NCI-H2196 (cell line): Measurements from ENCODE around the gene GRIN1.

Experiments
- DNase-seq: peaks from one replicate; lab custom pipeline; 2025; ENCODE audit not compliant: unreplicated experiment; lab: John Stamatoyannopoulos, UW

GRIN1 gene

GRCh38 chr9:137173796-137174664 is 35.1 kb downstream of the GRIN1 start:
- no peak for DNase-seq

DNA sequence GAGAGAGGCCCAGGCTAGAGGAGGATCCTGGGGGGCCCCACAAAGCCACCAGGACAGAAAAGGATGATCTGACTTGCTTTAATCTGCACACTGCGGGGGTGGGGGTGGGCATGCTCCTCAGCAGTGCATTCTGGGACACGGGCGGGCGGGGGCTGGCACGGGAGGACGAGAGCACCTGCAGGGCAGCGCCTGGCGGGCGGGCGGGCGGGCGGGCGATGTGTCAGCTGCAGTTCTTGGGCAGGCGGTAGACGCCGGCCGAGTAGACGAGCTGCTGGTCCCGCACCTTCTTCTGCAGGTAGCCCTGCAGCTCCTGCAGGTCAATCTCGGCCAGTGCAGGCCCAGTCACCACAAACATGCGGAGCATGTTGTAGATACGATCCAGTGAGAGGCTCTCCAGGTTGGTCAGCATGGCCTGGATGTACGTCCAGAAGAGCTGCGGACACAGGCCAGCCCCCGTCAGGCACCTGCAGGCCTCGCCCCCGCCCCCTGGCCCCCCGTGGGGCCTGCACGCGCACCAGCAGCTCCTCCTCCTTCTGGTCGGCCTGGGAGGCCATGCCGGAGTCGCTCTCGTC is 35.9 kb downstream of the GRIN1 start:
- no peak for DNase-seq

DNA sequence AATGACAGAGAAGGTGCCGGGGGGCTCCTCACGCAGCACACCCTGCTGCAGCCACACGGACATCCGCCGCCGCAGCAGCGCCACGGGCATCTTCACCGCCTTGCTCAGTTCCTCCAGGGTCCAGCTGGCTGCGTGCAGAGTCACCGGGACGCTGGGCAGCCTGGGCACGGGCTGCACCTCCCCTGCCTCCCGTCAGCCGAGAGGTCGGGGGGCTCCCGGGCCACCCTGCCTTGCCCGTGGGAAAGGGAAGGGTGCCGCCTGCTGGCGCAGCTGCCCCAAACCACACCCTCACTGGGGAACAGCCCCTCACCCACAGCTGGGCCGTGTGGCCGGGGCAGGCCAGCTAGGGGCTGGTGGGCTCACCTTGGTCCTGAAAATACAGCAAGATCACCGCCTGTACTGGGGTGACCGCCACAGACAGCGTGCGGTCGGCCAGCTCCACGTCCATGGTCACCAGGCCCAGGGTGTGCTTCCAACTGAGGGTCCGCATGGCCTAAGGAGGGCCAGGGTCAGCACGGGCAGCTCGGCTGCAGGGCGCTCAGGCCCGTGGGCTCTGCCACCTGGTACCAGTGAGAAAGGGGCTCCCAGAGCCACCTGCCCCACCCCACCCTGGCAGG is 36.5 kb downstream of the GRIN1 start:
- no peak for DNase-seq

DNA sequence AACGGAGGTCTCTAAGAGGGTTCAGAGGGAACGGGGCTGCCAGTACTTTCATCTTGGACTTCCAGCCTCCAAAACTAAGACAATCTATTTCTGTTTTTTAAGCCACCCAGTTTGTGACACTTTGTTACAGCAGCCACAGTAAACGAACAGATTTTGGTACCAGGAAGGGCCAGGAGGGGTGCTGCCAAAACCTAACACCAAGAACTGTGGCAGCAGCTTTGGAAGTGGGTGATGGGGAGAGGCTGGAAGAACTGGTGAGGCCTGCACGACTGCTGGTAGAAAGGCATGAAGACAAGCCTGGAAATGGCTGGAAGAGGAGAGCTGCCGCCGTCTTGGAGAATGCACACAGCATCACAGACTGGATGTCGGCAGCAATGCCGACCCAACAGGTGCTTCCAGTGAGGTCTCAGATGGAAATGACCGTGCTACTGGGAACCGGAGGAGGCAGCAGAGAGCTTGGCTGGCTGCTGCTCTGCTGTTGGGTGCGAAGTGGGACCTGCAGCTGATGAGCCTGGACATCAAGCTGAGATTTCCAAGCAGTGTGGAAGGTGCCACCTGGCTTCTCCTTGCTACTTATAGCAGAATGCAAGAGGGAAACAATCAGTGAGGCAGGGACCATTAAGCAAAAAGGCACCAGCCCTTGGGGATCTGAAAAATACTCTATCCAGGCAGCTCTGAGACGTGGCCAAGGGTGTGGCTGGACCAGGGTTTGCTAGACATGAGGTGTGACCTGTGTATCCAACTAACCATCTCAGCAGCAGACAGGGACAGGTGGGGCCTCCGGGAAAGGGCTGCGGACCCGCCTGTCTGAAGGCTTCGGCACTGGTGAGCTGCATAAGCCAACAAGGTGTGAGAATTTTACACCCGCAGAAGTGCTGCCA is 37.6 kb downstream of the GRIN1 start:
- DNase-seq: peak; percentile 62

DNA sequence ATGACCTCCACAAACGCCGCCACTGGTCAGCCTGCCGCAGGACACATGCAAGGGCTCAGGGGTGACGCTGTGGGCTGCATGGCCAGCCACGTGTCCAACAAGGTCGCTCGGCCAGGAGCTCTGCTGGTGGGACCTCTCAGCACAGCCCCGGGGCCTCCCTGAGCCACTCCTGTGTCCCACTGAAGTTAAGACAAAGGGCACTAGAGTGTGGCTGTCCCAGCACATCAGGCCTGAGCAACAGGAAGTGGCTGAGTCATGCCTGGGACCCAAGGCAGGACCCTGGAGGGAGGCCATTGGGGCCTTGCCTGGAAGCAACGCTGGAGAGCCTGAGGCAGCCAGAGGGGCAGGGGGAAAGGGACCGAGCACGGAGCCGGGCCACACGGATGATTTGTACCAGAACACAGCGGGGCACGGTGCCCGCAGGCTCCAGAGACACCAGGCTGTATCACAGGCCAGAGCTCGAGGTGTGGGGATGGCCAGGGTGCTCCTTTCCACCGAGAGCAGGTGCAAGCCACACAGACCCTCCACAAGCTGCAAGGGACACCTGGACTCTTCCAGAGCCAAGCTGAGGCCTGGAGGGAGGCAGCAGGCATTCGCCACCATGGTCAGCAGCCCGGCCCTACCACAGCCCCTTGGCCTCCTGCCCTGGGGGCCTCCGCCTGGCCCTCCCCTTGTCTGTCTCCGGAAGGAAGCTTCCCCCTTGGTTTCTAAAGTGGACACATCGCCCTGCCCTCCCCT is 39.4 kb downstream of the GRIN1 start:
- no peak for DNase-seq

DNA sequence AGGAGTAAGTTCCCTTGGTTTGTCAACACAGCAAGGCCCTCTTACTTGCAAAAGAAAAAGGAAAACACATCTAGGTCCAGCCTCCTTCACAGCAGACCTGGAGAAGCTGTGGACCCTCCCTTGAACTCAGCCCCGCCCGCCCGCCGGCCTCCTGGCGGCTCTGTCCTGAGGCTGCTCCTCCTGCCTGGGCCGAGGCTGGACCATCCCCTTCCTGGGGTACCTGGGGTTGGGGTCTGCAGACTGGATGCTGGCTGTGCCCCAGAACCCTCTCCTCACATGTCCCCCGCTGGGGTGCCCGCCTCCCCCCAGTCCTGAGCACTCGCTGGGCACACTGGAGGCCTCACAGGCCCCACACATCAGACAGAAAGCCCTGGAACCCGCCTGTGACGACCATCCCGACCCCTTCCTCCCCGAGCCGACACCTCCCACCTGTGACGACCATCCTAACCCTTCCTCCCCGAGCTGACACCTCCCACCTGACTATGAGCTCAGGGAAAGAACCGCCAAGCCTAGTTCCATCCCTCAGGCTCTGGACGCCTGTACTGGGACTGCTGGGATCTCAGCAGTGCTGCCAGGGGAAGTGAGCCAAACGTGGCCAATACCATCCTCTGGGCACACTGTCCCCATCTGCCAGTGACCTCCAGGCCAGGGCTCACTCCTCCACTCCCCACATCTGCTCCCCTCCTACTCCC is 40.1 kb downstream of the GRIN1 start:
- no peak for DNase-seq

- DNase-seq: no peak
These were observed 40.8 kb downstream of the GRIN1 start for GRCh38 chr9:137179761-137180160.

DNA sequence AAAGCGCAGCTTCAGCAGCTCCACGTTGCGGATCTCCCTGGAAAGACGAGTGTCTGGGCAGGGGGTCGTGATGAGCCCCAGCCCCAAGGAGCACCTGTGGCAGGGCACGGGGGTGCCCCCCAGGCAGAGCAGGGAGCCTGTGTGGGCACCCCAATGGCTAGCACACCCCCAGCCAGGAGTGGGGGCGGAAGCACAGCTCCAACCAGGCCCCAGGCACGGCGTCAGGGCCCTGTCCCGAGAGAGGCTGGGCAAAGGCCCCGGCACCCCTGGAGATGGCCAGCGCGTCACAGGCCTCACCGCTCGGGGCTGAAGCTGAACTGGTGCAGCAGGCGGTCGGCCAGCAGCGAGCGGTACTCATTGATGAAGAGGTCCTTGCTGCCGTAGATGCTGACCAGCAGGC is 41.5 kb downstream of the GRIN1 start:
- no peak for DNase-seq

- no peak for DNase-seq
These were observed 42.7 kb downstream of the GRIN1 start for GRCh38 chr9:137181680-137182079.

DNA sequence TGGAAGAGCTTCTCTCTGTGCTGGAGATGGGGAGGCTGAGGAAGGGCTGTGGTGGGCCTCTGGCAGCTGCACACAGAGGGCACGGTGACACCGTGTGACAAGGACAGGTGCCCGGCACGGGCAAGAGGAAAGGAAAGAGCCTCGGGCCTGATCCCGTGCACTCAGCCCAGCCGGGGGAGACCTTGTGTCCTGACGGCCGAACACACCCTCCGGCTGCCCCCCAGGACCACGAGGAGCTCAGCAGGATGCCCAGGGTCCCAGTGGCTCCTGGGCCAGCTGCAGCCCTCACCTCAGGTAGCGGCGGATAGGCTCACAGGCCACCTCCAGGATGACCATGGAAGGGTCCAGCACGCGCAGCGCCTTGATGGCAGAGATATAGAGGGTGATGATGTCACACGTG is 43.9 kb downstream of the GRIN1 start:
- no peak for DNase-seq

DNA sequence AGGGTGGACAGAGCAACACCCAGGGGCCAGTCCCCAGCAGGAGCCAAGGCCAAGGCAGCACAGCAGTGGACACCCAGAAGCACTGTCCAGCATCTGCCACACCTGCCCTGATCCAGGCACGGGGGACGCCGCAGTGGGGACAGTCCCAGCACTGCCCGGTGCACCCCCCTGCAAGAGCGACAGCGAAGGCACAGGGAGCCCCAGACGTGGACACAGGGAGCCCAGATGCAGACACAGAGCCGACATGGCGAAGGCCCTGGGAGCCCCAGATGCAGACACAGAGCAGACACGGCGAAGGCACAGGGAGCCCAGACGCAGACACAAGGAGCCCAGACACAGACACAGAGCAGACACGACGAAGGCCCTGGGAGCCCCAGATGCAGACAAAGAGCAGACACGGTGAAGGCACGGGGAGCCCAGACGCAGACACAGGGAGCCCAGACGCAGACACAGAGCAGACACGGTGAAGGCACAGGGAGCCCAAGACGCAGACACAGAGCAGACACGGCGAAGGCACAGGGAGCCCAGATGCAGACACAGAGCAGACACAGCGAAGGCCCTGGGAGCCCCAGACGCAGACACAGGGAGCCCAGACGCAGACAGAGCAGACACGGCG is 45.1 kb downstream of the GRIN1 start:
- no peak for DNase-seq

- DNase-seq: no peak
These were observed 46.1 kb downstream of the GRIN1 start for GRCh38 chr9:137184881-137185660.

- DNase-seq: no peak
These were observed 47.0 kb downstream of the GRIN1 start for GRCh38 chr9:137185921-137186320.

DNA sequence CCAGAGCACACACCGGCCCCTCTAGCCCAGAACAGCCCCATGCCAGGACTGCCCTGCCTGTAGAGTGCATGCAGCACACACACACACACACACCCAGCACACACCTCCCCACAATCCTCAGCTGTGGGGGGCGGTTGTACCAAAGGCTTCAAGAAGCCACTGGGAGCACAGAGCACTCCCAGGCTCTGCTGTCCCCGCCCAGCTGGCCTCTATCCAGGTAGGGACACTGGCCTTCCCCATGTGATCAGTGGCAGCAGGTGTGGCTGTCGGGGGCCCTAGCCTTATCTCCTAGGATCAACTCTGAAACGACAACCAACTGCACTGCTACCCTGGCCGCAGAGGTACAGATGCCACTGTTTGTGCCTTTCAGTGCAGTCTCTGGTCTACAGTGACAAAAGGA is 47.4 kb downstream of the GRIN1 start:
- DNase-seq: peak; percentile 14

DNA sequence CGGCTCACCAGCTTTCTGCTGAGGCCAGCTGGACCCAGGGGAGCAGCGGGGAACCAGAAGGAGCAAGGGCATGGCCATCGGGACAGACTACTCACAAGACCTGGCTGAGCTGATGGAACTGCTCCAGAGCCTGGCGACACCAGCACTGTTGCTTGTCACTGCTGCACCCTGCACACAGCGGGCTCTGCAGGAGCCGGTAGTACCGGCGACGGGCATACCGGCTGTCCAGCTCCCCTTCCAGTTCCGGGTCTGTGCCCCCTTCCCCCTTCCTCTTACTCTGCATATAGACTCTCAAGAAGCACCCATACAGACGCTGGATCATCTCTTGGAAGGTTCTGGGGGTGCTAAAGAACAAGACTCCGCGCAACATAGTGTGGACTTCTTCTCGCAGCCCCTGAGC is 48.4 kb downstream of the GRIN1 start:
- no peak for DNase-seq

DNA sequence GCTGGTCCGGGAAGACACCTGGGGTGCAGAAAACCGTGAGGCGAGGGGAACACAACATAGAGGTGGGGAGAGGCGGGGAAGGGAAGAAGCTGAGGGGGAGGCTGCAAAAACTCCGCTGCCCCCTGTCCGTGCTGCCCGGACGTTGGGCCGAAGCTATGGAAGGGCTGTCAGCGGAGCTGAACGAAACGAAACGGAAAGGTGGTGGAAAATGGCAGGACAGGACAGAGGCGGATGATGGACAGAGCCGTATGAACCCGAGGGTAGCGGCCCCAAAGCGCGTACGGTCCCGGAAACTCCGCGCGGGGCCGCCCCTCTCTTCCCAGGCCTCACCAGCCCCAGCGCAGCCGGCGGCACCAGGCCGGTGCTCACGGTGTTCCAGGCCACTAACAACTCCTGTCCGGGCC is 49.1 kb downstream of the GRIN1 start:
- DNase-seq: no peak

GRCh38 chr9:137188490-137189296 is 49.7 kb downstream of the GRIN1 start, which contains the start of the genes ANAPC2 and SSNA1:
Gene ANAPC2, minus strand, starts transcription at chr9:137188560. Its CDS starts 28 bp downstream, at chr9:137188532.
Gene SSNA1, plus strand, starts transcription at chr9:137188676. Its CDS starts 51 bp downstream, at chr9:137188727.
- peak; percentile 96 for DNase-seq
